GM15510 (cell line): ENCODE measurements around the gene CYGB.

Source experiments
- POLR2A ChIP-seq: IDR thresholded peaks from 3 replicates; pipeline ENCODE4 v1.6.1; 2011; ENCODE audit warnings: borderline replicate concordance; ENCODE audit not compliant: insufficient read length; ENCODE audit errors: extremely low read depth

The CYGB gene

DNA sequence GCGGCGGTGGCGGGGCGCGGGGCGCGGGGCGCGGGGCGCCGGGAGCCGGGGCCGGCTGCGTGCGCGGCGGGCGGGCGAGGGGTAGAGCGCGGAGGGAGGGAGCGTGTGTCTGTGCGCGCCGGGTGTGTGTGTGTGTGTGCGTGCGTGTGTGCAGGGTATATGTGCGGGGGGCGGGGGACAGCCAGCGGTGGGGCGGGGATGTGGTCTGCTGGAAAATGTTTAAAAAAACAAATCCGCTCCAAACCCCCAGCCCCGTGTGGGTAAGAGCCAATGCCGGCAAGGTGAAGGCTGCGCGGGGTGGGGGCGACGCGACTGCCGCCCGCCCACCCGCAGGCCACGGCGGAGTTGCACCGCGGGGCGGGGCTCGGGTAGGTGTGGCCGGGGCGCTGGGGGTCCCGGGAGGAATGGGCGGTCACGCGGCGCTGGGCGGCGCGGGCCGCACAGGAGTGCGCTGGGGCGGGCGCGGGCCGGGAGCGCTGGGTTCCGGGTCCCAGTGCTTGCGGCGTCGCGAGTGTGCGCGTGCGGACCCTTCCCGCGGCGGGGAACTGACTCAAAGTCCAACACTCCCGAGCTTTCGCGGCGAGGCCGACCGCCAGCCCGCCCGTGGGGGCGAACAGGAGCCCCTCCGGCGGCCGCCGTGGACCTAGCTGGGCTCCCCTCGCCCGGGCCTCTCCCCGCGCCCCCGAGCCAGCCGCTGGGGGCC, at the start of gene CYGB:
Gene CYGB, minus strand, starts transcription at position 132 of the 703 bp plus-strand sequence. CDS start 167 bp downstream, outside the sequence.
- TF ChIP-seq POLR2A, result no peak

DNA sequence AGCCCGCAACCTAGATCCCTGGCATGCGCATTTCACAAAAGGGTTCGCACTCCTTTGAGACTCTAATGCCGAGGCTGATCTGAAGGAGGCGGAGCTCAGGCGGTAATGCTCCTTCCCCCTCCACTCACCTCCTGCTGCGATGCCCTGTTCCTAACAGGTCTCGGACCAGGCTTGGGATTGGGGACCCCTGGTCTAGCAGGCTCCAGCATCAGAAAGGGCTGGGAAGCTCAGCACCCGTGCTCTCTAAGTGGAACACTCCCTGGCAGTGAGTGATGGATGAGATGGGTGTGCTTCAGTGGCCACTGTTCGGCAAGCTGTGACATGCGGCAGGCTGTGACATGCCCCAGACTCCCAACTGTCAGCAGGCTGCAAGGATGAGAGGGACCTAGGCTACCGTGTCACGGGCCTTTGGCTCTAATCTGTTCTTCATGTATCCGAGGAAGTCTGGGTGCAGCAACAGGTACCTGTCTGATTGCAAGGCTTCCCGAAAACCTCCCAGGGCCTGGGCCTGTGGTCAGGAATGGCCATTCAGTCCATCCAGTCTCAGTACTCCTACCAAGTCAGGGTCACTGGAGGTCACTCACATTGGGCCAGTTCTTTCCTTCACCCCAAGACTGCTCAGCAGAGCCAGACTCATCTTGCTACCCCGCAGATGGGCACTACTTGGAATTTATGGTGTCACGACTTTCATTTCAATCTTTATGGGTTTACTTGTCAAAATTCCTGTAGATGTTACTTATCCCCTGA, 49.4 kb upstream of the CYGB start:
- no peak for TF ChIP-seq POLR2A

DNA sequence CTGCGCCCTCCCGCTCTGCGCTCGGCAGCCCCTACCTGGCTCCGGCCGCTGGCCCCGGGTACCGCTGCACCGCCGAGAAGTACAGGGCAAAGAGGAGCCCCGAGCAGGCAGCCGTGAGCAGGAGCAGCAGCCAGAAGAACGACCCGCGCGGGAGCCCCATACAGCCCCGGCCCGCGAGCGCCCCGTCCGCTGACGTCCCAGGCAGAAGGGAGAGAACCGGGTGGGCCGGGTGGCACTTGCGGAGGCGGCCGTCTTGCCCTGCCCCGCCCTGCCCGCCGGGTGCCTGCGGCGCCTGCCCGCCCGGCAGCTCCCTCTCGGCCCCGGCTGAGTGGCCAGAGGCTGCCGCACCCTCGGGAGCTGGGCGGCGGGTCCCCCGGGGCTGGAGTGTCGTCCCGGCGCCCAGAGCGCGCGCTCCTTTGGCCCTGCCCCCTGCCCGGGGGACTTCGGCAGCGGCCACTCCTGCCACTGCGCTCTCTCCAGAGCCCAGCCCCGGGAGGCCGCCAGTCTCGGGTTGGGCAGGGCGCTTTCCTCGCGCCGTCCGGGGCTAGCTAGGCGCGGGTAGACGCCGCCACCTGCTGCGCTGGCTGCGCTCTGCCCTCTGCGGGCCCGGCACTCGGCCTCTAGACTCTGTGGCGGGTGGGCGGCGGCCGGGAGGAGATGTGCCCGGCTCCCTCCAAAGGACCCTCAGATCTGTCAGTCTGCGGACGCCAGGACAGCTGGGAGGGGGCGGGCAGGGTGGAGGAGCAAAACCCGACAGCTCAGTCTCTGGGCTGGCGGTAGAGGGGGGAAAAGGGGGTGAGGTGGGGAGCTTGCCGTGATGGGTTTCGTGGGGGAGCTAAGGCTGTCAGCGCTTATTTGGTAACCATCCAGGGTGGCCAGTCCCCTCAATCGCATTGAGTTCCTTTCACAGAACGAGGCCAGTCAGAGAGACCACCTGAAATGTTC, 48.4 kb upstream of the CYGB start, which contains the start of gene ST6GALNAC2:
Gene ST6GALNAC2, minus strand, starts transcription at position 212 of the 945 bp plus-strand sequence. Its CDS starts 52 bp downstream, at position 160.
- no peak for TF ChIP-seq POLR2A

DNA sequence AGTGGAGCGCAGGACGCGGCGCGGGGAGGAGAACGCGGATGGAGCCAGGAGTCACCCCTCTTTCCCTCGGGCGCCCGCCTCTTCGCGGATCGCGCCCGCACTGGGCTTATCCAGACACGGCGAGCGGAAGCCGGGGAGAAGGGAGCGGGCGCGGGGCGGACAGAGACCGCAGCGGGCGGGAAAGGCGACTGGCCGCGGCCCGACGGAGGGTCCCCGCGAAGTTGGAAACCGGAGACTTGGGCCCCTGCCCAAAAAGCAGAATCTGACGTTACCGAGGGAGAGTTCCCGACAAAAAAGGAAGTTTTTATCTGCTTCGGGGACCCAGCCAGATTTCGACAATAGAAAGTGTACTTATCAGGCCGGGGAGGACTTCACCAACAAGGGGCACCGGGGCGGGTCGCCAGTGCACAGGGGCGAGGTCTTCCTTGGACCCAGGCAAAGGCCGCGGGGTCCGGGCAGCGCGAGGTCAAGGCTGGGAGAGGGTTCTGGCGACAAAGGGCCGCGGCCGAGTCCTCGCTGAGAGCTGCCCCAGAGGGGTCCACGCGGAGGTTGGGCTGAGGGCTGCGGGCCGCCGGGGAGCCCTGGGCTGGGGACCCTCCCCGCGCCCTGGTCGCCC, 47.6 kb upstream of the CYGB start:
- TF ChIP-seq POLR2A, result no peak

DNA sequence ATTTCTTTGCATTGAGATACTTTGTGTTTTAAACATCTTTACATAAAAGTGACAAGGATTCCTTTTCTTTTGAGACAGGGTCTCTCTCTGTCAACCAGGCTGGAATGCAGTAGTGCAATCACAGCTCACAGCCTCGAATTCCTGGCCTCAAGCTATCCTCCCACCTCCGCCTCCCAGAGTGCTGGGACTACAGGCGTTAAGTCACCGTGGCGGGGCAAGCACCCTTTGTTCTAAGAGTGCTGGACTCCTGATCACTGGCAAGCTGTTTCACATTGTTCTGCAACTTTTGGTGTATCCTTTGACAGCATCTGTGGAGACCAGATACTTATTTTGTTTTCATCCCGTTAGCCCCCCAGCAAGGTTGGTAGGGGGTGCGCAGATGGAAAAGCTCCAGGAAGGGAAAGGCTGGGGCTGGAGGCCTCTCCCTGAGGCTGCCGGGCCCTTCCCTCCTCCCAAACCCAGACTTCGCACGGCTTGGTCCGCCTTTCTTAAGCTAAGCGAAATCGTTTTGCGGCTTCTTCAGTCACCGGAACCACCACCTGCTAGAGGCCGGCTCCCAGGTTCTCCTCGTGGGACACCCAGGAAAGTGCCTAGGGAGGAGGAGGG, 47.0 kb upstream of the CYGB start:
- TF ChIP-seq POLR2A, result no peak

DNA sequence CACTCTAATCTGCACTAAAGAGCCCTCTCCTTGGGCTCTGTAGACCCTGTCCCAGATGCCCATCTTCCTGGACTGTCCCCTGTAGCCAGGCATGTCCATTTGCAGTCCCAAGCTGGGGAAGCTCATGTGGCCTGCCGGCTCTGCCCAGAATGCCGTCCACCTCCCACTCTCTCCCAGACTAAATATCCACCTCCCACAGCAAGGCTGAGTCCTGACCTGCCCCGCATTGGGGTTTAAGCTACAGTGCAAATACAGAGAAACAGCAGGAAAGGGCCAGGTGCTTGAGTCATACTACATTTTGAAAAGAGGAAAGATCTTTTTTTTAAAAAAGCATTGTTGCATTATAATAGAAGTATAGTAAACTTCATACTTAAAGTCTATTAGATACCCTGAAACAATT, 45.2 kb upstream of the CYGB start:
- no peak for TF ChIP-seq POLR2A

DNA sequence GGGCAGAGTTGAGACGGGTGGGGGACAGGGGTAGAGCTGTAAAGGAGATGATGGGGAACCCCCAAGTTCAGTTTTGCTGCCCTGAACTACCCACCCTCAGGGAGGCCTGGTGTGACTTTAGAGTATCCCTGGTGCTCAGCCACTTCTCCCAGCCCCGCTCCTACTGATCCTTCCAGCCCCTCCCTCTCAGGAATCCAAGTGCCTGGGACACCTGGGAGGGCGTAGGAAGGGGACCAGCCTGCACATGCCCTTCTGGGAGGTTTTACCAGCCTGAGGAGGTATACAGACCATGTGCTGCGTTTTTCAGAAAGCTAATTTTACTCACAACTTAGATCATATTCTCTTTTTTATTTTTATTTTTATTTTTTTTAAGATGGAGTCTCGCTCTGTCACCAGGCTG, 44.0 kb upstream of the CYGB start:
- TF ChIP-seq POLR2A, result no peak

DNA sequence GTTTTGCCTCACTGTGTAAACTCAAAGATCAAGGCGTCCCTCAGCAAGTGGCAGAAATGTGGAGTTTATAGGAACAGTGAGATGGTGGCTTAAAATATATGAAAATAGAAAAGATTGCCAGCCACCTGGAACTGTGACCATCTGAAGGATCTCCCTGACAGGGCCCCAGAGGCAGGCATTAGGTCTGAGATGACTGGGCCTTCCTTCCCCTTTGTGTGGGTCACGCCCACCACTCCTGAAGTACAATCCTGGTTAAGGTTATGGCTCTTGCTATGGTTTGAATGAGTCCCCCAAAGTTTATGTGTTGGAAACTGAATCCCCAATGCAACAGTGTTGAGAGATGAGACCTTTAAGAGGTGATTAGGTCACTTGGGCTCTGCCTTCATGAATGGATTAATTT, 41.8 kb upstream of the CYGB start:
- TF ChIP-seq POLR2A, result no peak

DNA sequence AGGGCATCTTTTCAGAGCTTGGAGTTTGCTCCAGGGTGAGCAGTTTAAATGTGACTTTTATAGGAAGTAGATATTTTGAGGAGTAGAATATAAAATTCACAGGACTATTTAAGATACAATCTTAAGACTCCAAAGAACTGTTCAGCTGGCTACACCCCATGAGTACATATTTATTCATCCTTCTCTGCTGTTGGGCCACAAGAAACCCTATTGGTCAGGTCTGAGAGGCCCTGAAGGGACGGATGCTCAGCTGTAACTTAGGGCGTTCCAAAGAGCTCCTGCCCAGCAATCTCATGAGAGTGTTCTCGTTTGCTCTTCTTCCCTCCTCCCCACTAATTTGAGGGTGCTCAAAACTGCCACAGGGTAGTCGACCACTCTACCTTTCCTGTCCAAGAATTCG, 40.9 kb upstream of the CYGB start:
- TF ChIP-seq POLR2A, result no peak

DNA sequence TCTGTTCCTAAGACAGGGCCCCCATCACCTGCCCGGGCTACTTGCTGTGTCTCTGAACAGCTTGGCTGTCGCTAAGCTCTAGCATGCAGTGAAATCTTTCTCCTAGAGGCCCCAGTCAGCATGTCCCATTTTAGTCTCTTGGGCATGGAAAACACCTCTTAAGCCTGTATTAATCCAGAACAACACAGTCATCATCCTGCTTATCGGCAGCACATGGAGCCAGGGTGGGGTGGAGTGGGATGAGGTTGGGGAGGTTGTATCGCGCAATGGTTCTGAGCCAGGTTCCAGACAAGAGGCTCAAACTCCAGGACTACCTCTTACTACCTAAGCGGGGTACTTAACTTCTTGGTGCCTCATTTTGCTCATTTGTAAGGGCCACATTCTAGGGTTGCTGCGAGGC, 40.4 kb upstream of the CYGB start:
- TF ChIP-seq POLR2A, result no peak

DNA sequence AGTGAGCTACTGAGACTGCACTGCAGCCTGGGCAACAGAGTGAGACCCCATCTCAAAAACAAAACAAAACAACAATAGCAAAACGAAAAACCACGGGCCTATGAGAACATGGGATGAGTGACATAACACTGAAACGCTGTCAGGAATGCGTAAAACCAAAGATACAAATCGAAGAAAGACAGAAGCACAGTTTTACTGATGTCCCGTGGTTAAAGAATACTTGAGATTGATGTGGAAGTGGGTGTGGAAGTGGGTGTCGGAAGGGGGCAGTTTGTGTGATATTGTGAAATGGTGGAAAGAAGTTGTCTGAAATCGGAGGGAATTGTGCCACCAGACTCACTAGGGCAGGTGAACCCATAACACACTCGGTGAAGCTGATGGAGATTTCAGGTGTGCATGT, 38.7 kb upstream of the CYGB start:
- TF ChIP-seq POLR2A, result no peak

DNA sequence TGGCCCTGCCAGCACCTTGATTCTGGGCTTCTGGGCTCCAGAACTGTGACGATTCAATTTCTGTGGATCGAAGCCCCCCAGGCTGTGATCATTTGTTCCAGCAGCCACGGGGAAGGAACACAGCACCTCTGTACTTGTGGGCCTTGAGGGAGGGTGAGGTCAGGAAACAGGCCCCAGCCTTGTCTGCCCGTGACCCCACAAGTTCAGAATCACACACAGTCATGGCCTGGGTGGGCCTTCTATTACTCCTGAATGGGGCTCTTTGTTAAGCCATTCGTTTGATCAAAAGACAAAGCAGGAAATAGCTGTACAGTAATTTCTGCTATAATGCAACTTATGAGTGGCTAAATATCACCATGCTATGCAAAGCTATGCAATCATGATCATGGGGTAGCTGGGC, 38.1 kb upstream of the CYGB start:
- no peak for TF ChIP-seq POLR2A

DNA sequence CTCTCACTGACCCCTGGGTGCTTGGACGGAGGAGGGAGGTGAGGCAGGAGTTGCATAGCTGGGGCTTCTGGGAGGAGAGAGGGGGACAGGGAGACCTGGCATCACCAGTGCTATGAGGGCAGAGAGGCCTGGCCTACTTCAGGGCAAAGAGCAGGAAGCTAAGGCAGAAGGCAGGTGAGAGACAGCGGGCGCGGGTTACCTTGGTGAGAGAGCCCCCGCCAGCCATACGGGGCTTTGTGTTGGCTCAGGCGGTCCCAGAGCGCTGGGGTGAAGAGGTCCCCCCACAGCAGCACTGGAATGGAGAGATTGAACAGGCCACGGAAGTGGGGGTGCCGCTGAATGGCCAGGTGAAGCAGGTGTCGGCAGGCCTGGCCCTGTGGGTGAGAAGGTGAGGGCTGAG, 36.7 kb upstream of the CYGB start:
- no peak for TF ChIP-seq POLR2A

DNA sequence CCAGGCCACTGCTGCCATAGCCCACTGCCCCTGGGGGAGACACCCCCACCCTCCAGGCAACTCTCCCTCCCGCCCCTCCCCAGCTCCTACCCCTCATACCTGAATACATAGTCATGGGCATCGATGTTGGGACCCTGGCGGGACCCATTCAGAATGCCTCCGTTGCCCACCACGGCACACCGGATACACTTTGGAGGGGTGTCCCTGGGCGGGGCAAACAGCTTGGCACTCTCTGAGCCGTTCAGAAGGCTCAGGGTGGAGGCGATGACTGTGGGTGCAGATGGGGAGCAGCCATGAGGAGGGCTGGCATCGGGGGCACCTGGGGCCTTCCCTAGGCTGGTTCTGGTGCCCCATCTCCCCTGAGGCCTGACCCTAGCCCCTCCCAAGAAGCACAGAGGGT, 35.6 kb upstream of the CYGB start:
- no peak for TF ChIP-seq POLR2A

DNA sequence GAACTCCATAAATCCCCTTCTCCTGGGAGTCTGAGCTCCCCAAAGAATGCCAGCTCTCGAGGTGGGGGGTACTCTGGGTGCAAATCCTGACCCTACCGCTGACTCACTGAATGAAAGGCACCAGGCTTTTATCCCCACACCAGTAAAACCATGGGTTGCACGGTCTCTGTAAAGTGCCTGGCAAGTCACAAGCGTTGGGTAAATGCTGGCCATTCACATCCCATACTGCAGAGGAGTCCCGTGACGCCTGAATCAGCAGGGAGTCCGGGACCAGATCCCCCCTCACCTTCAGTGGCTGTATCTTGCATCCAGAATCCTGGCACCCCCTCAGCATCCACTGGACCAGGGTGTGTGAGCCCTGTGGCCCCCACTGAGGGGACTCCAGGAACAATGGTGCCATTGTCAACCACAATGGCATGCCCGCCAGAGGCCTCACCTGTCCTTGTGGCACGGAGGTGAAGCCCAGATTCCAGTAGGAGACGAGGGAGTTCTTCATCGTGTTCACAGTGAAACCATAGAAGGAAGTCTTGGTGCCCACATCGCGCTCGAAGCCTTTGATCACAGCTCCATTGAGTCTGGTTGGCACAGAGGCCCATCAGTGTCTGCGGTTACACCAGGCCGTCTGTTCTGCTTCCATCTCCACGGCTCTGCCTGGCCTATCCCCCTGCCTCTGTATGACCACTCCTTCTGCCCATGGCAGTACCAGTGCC, 34.8 kb upstream of the CYGB start:
- no peak for TF ChIP-seq POLR2A
